KBM-7 (cell line): ENCODE results near the gene MTAP.

Experiments
- DNase-seq: peaks from one replicate; pipeline ENCODE4 v3.0.0-alpha.2; 2015
- in situ Hi-C: fragments of 300-500 bp; cut with MboI; formaldehyde crosslinking; loops from 2 replicates; pipeline ENCODE4 v1.14.3; 2020; ENCODE audit warnings: low sequenced_read_pairs, low pct_unique_long_range_greater_than_20kb, mixed read lengths

The MTAP gene

DNA sequence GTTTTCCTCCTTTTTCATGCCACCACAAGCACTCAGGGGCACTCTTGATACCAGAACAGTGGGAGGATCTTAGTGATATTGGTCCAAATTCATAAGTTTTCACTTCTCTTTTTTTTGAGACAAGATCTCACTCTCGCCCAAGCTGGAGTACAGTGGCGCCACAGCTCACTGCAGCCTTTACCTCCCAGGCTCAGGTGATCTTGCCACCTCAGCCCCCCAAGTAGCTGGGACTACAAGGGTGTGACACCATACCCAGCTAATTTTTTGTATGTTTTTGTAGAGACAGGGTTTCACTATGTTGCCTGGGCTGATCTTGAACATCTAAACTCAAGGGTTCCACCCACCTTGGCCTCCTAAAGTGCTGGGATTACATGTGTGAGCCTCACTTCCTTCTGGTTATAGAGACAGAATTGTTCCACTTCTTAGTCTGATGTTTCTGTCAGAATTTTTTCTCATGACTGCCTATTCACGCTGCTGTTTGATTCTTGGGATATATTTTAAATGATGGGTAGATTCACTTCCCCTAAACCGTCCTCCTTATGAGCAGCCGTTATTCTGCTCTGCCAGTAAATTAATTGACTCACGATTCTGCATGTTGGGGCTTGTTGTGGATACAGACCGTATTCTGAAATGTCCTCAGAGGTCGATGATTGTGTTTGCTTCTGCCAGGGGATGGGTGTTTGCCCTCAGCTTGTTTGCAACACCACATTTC is 30.8 kb downstream of the MTAP start:
- no peak for DNase-seq
- in situ Hi-C loops: no loop called here

DNA sequence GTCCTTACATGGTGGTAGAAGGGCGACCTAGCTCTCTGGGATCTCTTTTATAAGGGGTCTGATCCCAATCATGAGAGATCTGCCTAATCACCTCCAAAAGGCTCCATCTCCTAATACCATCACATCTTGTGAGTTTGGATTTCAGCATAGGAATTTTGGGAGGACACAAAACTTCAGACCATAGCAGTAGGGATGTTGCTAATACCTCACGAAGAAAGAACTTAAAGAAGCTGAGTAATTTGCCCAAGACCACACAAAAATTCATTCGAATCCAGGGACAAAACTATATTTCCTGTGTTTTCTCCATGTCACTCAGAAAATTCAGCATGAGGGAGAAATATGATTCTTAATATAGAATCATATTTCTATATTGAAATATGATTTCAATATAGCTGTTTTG is 32.7 kb downstream of the MTAP start:
- no peak for DNase-seq
- in situ Hi-C loops: no loop called here

DNA sequence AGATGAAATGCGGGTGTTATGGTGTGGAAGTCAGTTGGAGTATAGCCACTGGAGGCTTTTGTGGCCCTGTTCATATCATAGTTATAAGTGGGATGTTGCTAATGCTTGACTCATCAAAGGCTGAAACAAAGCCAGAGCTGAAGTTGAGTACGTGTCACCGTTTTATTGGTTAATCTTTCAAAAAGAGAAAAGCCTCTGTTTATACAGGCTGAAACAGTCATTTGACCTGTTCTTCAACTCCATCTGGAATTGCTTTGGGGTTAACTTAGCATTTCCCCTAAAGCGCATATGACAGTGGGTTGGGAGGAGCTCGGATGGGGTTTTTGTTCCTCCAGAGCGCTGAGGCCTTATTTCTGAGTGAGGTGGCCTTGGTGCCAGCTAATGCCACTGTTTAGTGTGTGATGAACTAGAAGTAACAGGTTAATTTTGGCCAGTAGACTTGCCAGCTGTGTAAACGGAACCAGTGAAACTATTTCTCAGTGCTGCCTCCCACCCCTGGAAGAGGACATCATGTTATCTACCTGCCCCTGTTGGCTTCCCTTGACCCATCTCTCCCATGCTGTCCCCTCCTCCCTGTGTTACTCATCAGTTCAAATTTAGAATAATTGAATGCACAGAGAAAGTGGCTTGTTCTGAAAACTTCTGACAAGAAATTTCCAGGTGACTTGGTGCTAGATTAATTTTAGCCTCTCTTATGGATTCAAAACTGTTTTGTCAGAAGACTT is 34.2 kb downstream of the MTAP start:
- no peak for DNase-seq
- in situ Hi-C loops: no loop called here

DNA sequence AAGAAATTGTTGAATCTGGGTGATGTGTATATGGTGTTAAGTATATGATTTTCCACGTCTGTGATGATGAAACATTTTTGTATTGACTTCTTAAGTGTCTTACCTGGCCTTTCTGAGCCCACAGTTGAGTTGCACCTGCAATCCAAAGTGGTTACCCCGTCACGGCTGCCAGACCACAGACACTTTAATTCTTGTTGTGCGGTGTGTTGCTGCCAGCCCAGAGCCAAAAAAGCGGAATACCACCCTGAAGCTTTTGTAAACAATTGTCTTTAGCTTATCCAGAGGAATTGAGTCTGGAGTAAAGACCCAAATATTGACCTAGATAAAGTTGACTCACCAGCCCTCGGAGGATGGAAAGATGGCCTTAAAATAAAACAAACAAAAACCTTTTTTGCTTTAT is 35.1 kb downstream of the MTAP start:
- in situ Hi-C loops: no loop called here
- no peak for DNase-seq

DNA sequence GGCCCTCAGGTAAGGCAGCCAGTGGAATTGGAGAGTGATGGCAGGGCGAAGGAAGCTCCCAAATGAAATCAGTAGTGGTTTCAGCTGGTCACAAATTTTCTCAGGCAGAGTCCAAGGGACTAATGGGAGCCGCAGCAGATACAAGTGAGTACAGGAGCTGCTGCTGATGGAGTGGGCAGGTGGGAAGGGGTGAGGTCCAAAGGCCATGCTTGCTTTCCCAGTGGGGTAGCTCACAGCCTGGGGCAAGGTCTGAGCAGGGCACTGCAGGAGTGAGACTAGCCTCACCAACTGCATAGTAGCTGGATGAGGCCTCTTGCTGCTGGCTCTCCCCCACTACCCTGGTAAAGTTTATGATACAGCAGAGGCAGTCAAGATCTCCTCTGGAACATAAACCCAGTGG is 38.2 kb downstream of the MTAP start:
- no peak for DNase-seq
- in situ Hi-C loops: no loop called here

DNA sequence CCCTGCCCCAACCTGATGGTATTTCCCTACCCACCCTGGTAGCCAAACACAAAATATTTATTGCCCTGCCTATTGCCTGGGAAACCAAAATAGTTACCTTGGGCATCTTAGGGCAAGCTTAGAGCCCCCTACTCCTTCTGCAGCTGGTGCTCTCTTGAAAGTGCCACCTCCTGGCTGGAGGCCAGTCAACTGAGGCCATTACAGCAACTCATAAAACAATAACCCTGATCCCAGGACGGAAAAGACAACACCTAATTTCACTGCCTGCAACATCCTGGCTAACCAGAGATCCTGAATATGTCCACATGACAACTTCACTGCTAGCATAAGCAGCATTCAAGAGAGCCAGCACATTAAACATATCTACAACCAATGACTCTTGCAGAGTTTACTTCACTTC is 38.7 kb downstream of the MTAP start:
- DNase-seq: no peak
- in situ Hi-C loops: no loop called here

DNA sequence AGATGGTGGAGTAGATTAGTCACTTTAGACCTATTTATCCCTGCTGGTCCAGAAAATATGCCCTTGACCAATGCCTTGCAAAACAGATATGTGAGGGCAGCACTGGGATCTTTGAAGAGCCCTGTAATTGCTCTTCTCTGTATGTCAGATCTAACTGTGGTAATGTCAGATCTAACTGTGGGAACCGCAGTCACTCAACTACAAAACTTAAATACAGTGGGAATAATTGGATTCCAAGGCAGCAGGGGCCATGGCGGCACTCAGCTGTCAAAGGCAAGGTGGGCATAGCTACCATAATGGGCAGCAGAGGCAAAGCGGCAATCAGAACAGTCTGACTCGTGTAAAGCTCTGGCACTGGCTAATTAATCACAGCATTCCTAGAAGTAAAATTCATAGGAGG is 46.2 kb downstream of the MTAP start:
- in situ Hi-C loops: no loop called here
- DNase-seq: no peak

DNA sequence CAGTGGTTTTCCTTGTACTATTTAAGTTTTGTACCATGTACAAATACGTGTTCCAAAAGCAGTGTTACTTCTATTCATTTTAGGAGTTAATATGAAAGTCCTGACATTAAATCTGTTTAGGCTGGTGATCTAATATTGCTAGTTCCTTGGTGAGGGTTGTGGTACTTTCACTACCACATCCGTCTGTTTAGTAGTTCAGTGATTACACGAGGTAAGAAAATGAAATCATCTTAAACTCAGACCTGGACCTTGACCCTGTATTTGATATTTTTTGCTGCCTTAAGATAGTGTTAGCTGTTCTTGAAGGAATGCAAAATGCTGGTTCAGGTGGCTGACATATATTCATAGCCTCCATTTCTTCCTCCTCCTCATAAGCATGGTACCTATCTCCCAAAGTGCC is 50.3 kb downstream of the MTAP start:
- DNase-seq: no peak
- in situ Hi-C loops: no loop called here

DNA sequence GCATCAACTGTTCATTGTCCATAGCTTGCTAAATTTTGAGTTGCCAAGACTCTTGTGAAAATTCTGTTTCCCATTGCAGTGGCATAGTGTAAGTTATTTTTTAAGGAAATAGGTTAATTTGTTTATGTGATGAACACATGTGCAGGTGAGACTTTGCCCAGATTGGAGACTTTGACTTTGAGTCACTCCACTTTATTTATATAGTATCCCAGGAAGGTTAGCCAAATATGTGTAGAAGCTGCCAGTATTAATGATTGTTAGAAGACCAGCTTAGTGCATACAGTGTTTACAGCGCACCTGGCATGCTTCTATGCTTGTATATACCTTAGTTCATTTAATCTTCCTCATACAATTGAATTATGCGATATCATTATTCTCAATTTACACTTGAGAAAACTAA is 51.0 kb downstream of the MTAP start:
- no peak for DNase-seq
- in situ Hi-C loops: no loop called here

DNA sequence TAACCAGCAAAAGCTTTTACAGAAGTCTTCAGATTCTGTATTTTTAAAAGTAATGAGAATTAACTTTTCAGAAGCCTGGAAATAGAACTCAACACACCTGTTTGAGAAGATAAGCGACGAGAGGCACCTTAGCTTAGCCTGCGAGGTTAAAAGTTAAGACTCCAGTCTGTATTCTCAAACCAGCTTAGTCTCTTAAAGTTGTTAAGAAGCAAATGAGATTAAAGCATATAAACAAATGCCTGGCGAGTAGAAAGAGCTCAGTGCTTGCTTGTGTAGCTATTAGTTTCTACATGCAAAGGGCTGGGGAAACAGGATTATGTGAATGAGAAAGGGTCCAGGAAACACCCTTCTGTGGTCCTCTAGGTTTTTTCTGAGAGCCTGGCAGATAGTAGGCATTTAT is 51.7 kb downstream of the MTAP start:
- in situ Hi-C loops: no loop called here

DNA sequence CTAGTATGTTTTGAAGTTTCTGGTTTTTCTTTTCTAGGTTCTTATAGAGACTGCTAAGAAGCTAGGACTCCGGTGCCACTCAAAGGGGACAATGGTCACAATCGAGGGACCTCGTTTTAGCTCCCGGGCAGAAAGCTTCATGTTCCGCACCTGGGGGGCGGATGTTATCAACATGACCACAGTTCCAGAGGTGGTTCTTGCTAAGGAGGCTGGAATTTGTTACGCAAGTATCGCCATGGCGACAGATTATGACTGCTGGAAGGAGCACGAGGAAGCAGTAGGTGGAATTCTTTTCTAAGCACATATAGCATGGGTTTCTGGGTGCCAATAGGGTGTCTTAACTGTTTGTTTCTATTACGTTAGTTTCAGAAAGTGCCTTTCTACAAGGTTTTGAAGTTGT is 52.2 kb downstream of the MTAP start:
- peak; percentile 14 for DNase-seq
- in situ Hi-C loops: no loop called here

More for the DNA sequence above, 51.7 kb downstream of the MTAP start:
- no peak for DNase-seq

DNA sequence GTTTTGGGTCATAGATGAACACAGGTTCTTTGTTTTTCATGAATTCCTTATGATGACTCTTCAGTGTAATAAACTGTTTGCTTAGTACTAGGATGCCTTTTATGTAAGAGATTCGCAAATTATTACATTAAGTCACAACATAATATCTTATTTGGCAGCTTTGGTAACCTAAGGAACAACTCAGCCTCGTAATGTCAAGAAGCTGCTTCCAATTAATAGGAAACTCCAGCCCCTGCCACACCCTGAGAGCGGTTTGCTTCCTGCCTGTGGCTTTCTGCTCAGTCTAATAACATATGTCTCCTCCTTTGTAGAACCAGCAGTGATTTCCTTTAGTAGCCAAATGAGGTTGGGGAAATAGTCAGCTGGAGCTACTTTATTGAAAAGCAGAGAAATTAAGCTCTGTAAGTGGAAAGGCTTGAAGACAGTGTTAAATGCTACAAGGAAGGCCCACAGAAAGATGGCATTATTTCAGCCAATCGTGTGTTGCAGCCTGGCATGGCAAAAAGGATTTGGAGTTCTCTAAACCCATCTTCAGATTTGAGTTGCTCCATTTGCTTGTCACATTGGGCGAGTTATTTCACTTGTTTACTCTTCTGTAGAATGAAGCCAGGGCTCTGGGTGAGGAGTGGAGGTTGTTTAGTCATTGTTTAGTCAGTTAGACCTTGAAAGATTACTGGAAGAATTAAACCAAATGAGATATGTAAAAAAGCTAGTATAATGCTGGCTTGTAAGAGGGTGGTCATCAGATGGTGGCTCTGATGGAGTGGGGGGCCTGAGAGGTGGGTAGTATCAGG is 54.1 kb downstream of the MTAP start:
- no peak for DNase-seq
- in situ Hi-C loops: no loop called here

DNA sequence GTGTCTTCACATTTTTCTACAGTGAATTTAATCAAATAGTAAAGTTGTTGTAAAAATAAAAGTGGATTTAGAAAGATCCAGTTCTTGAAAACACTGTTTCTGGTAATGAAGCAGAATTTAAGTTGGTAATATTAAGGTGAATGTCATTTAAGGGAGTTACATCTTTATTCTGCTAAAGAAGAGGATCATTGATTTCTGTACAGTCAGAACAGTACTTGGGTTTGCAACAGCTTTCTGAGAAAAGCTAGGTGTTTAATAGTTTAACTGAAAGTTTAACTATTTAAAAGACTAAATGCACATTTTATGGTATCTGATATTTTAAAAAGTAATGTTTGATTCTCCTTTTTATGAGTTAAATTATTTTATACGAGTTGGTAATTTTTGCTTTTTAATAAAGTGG is 60.4 kb downstream of the MTAP start:
- DNase-seq: no peak
- in situ Hi-C loops: no loop called here

DNA sequence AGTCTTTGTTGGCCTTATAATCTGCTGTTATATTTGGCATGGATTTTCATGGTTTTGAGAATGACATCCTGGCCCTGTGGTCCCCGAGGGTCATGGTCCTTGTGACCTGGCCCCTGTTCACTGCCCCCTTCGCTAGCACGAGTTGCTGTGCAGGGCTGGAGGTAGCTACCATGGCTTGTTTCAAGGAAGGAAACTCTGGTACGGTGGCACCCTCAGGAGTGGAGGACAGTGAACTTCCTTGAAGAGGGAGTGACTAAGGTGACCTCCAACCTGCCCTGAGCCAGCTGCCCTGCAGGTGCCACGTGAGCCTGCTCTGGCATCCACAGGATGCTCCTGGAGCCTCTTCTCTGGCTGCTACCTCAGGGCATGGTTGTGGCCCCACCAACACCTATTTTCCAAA is 62.1 kb downstream of the MTAP start:
- in situ Hi-C loops: no loop called here

DNA sequence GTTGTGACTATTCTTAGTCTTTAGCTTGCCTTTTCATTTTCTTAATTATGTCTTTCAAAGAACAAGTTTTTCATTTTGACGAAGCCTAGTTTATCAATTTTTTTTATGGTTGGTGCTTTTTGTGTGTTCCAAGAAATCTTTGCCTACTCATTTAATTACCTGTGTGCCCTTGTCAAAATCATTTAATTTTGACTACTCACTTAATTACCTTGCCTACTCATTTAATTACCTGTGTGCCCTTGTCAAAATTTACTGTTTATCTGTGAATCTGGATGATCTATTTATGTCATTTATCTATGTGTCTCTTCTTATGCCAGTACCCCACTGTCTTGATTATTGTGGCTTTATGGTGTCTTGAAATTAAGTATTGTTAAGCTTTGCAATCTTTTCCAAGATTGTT is 63.9 kb downstream of the MTAP start:
- in situ Hi-C loops: no loop called here

More for the DNA sequence above, 62.1 kb downstream of the MTAP start:
- no peak for DNase-seq

DNA sequence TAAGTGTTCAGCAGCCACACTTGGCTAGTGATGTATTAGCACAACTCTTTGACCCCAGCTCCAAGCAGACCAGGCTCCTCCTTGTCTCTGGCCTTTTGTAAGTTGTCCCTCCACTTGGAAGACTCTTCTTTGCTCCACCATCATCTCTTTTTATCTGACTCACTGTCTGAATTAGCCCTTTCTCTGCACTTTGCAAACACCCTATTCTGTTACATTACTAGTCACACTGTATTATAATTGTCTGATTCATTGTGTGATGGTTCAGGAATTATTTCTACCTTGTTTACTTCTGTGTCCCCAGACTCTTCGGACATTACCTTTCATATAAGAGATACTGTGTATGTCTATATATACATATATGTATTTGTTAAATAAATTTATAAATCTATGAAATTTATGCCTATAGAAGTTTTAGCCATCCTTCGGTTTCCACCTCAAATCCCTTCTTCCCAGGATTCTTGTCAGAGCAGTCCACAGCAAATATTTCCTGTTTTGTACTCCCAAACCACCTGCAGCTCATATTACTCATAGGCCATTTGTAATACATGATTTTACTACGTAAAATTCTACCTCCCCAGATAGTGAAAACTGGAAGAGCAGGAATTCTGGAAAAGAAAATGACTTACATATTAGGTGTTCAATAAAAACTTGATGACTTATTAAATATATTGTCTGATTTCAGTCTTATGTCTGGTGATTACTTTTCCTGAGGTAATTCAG is 69.0 kb downstream of the MTAP start:
- DNase-seq: no peak
- in situ Hi-C loops: no loop called here

More for the DNA sequence above, 63.9 kb downstream of the MTAP start:
- no peak for DNase-seq

DNA sequence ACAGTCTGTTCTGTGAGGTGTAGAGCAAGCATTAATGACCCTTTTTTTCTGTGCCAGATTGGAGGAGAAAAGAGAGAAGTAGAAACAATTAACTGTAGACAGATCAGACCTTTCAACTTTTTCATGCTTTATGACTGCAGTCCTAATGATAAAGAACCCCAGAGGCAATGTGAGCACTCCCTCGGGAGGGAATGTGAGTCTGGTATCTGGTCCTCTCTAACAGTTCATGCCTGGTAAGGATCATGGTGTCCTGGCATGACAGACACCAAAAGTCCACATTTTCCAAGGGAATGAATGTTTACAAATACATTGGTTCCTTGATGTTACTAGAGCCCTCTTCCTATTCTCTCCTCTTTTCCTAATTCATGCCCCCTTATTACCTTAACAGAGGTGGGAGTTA is 70.3 kb downstream of the MTAP start:
- no peak for DNase-seq
- in situ Hi-C loops: no loop called here

DNA sequence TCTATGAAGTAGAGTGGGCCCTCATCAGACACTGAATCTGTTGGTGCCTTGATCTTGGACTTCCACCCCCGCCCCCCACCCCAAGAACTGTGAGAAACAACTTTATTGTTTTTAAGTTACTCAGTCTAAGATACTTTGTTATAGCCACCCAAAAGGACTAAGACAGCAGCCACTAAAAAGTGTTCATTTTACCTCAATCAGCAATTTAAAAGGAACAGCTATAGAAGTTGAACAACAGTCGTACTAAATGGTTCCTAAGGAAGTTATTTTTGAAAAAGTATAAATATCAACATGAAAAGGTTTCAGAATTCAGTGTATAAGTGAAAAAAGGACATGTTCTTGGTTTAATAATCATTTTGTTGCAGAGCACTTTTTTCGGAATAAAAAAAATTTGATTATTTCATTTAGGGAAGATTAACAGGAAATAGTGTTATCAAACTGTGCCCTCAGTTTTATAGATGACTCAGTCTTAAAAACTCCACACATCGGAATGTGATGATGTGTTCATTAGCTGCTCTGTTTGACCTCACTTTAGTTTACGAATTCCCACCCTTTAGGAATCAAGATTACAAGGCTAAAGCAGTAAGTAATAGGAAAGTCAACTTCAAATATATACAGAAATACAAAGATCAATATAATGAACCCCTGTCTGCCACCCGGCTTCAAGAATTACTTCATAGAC is 71.2 kb downstream of the MTAP start:
- in situ Hi-C loops: no loop called here
- DNase-seq: no peak

DNA sequence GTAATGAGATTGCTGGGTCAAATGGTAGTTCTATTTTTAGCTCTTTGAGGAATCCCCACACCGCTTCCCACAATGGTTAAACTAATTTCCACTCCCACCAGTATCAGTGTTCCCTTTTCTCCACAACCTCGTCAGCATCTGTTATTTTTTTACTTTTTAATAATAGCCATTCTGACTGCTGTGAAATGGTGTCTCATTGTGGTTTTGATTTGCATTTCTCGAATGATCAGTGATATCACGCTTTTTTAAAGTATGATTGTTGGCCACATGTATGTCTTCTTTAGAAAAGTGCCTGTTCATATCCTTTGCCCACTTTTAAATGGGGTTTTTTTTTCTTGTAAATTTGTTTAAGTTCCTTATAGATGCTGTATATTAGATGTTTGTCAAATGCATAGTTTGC is 73.5 kb downstream of the MTAP start:
- DNase-seq: no peak
- in situ Hi-C loops: no loop called here
